HG02840 (cell line): Measurements from ENCODE around the gene CREB3L4.

ENCODE experiments used
- ATAC-seq: cut with Tn5 transposase; IDR thresholded peaks from one replicate; pipeline ENCODE4 v1.9.1; 2021; ENCODE audit warnings: mild to moderate bottlenecking, moderate library complexity, moderate number of reproducible peaks; ENCODE audit not compliant: unreplicated experiment, low FRiP score

The CREB3L4 gene

DNA sequence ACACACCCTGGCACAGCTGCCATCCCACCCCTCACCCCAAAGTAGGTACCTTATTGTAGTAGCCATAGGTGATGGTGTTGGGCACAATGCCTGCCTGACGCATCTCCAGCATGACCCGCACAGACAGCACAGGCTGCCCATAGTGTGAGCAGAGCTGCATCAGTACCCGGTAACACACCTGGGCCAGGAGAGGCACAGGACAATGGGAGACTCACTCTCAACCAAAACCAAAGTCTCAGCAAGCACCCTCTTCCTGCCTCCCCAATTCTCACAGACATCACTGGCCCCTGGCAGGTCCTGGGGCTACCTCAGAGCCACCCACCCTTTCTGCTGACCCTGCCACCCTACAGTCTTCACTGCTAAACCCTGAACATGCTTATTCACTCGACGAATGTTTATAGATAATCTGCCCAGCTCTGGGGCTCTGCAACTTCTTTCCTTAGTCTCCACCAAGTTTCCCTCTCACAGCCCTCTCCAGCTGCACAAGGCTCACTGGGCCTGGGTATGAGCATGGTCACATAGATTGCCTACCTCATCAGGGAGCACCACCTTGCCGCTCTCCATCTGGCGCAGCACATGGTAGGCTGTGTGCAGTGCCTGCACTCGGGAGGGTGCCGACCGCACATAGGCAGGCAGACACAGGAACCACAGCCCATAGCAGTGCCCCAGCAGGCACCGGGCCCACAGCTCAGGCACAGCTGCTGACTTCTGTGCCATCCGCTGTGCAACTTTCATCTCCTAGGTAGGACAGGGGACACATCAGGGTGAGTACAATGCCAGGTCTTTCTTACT is 31.5 kb upstream of the CREB3L4 start:
- ATAC-seq: no peak

DNA sequence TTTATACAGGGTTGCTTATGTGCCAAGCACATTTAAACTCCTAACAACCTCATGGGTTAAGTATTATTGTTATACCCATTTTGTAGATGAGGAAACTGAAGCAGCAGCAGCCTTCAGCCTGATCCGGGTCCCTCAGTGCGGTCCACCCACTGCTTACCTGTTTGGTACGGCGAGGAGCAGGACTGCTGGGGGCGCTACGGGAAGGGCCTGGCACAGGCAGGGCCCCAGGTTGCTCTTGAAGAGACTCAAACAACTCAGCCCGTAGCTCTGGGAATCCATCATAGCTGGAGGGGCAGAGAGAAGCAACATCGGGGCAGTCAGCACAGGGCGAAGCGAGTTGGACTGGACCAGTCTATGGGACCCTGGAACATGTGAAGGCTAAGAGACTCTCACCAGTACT is 30.4 kb upstream of the CREB3L4 start:
- no peak for ATAC-seq

DNA sequence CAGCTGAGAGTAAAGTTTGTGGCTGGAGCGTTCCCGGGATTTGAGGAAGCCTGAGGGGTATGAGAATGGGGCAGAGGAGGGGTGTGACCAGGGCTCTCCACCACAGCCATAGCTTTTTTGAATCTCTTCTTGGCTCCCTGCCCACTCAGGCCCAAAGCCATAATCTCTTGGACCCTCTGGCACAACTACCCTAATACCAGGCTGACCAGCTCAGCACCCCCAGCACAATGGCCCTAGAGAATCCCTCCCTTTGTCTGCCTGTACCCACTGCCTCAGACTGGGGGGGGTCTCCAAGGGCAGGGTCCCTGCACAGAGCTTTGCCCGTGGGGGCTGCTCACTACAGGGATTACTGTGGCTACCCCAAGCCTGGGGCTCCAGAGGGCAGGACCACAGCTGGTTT is 28.7 kb upstream of the CREB3L4 start:
- no peak for ATAC-seq

DNA sequence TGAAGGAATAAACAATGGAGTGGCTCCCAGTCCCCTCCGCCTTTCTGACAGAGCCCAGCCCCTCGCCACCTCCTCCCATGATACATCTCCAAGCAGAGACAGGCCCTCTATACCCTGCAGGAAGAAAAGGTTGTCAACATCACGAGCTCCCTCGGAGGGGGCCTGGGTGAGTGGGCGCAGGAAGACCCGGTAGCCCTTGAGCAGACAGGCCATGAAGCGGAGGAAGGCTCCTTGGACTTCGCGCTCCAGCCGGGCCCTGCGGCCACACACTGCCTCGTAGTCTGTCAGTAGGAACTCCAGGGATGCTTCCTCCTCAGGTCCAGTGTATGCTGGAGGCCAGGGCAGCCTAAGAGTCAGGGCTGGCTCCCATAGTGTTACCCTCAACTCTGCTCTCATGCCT is 28.2 kb upstream of the CREB3L4 start:
- no peak for ATAC-seq

DNA sequence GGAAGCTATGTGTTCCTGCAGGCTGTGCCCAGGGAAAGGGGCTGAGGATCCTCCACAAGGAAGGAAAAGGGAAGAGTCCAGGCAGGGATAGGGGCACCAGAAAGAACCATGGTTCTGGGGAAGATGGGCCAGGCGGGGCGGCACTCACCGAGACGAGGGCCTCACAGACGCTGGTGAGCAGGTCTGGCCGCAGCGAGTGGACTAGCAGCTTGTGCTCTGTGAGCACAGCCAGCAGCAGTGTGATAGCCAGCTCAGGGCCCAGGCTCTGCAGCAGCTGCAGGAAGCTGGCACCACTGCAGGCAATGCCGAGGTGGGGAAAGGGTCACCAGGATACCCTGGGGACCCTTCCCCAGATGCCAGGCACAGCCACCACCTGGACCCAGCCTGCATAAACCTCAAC is 26.9 kb upstream of the CREB3L4 start:
- ATAC-seq: no peak

DNA sequence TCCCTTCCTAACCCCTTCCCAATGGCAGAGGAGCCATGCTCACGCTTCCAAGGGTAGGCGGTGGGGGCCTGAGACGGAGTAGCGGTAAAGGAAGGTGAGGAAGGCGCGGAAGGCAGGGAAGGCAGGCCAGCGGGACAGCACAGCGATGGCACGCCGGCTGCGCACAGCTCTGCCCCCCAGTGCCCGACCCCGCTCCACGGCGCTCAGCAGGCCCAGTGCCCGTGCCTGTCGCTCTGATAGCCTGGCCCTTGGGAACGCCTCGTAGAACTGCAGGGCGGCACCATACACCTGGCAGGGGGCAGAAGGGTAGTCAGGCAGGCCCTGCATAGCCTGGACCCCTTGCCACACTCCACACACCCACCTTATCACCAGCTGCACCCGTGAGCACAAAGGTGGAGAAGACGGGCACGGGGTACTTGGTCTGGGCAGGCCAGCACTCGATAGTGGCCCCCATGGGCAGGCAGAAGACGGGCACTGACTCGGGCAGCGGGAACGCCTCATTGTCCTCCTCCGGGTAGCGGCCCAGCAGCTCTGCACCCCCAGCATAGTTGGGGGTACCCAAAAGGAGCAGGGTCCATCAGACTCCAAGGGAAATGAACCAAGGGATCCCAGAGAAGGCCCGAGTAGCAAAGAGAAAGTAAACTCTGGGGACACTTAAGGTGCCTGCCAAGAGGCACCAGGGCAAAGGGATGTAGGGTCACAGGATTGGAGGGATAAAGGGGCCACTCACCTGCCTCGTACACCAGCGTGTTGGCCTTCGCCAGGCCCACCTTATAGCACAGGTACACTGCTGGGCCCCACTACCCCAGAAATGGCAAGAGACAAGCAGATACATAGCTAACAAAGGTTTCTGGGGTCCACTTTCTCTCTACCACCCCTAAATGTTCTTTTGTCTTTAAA is 25.6 kb upstream of the CREB3L4 start:
- no peak for ATAC-seq

DNA sequence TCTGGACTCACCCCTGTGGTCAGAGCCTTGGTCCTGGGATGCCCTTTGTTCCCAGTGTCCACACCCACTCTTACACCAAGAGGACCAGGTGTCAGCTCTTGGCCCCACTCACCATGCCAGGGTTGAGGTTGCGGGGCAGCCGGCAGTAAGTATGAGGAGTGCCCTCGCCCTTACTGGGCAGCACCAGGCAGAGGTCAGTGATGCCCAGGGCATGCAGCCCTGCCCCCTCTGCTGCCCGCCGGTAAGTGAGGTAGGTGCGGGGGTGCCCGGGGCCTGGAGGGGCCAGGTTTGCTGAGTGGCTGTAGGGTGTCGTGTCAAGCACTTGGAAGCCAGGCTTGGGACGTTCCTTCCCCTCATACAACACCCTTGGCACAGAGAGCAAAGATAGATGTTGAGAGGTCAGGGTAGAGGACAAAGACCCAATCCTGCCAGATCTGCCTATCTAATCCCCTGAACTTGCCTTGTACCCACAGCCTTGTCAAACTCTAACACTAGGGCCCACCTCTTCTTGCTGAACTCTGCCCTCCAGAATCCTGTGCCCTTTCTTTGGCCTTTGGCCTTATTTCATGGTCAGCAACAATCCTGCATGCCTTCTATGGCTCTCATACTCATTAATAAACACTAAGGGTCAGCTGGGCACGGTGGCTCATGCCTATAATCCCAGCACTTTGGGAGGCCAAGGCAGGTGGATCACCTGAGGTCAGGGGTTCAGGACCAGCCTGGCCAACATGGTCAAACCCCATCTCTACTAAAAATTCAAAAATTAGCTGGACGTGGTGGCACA is 24.7 kb upstream of the CREB3L4 start:
- no peak for ATAC-seq

DNA sequence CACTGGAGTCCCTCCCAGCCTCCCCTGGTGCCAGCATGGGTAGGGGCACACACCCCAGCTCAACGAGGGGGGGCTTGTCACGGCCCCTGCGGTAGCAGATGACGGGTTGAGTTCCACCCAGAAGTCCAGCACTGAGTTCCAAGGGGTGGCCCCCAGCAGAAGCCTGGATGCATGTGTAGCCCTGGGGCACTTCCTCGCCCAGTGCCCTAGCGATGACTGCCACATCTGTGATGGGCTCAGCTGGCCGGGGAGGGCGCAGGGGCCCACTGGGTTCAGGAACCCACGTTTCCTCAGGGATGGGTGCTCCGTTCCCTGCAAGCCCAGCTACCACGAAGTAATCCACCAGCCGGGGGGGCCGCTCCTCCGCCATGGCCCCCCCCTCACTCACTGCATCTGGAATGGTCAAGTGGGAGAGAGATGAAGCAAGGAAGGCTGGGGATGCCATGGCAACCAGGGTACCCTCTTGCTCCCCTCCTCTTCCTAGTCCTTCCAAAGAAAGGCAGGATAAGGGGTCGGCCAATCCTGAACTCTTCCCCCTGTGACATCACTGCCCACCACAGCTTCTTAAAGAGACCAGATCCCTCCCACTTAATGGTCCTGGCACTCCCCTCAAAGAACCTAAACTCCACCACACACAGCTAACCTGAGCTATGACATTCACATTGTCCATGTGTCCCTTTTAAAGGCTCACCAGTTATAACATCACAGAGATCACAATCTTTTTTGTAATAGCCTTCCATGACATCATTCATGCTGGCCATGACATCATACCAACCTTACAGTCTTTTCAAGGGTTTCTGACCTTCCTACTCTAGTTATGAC is 23.5 kb upstream of the CREB3L4 start:
- no peak for ATAC-seq

DNA sequence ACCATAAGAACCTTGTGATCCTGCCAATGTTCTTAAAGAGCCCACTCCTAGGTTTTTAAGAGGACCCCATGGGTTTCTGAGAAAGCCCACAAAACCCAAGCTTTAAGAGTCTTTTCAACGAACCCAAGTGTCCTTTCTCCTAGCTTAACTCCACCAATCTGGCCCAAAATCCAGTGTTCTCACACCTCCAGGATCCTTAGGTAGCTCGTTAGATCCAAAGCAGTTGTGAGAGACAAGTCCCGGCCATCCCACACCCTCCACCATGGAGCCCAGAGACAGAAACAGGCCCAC is 22.9 kb upstream of the CREB3L4 start:
- no peak for ATAC-seq

DNA sequence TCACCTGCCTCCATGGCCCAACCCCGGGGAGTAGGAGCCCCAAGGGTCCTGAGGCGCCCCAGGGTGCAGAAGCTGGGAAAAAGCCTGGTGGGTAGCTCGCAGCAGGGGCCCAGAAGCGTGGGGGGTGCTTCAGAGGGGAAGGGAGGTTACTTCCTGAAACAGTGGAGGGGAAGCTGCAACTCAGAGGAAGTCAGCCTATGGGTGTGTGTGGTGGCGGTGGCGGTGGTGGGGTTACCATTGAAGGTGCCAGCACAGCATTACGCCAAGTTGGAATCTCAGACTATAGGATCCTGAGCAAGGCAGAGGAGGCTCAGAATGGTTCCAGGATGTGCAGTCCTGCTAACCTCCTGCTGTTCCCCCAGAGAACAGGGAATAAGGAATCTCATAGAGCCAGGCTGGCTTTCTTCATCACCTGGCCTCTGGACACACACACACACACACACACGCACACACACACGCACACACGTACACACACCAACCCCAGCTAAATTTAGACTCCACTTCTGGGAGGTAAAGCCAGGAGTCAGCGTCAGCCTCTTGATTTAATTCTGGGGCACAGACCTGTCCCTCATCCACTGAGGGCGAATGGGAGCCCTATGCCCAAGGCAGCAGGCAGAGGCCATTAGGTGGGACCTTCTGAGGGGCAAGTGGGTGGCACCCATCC is 22.4 kb upstream of the CREB3L4 start:
- ATAC-seq: no peak

DNA sequence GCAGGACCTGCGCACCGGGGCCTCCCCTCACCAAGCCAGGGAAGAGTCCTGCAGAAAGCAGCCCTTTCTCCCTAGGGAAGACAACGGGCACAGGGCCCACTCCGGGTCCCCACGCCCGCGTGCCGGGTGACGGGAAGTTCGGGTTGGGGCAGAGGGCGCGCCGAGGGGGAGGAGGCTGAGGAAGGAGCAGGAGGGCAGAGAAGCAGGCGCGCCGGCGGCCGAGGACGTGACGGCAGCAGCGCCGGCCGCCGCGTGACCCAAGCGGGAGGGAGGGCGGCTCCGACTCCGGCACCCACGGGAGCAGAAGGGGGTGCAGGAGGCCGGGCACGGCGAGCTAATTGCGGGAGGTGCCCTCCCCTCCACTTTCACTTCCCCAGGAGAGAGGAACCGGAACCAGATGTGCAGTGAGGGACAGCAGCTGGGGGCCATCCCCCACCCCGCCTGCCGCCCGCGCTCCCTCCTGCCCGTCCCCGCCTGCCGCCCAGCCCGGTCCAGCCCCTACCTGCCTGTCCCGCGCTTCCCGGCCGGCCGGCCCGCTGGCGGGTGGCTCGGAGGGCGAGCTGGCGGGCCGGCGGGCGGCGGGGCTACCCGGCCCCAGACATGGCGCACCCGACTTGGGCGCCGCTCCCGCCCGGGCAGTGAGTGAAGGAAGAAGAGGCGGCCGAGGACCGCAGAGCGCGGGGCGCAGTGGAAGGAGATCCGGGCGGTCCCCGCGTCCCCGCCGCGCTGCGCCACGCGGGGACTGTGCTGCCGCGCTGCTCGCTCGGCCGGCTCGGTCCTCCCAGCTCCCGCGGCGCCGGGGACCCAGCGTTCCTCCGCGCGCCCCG is 21.7 kb upstream of the CREB3L4 start:
- peak; percentile 60 for ATAC-seq

DNA sequence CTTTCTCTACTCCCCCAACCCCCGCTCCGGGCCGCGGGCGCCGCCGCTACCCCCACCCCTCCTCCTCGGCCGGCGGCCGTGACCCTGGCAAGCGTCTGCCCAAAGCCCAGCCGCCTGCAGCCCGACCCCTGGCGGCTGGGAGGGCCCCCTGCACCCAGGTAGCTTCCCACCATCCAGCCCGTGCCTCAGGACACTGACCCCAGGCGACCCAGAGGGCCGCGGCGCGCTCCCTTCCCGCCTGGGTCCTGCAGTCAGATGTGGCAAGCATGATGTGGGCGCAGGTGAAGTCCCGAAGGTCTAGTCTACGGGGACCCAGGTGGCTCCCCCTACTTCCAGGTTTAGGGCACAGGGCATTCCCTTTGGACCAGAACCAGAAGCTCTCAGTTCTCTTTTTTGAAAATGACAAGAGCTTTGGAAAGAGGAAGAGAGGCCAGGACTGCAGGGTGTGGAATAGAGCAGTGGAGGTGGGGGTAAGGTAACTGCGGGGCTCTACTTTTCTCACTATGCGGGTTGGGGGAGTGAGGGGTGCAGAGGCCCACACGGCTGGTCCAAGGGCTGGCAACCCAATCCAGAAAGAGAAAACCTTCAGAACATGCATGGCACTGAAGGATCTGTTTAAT is 21.0 kb upstream of the CREB3L4 start, which contains the start of gene DENND4B:
Gene DENND4B (minus strand): TSS at position 97 of the 620 bp plus-strand sequence. CDS start 2,344 bp downstream, outside the sequence.
- ATAC-seq: peak; percentile 57

DNA sequence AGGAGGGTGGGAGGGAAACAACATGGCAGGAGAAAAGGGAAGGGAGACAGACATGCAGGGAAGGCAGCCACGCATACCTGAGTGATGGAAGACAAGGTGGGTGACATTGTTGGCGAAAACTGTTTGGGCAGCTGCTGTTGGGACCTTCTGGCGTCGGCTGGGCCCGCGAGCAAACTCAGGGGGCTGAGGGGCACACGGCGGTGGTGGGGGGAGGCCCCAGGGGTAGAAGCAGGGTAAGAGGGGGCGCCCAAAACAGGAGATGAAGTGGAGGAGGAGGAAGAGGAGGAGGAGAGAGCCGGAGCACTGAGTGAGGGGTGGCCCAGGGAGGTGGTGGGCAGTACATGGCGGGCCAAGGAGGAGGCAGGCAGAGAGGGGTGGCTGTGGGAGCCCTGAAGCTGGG is 16.5 kb upstream of the CREB3L4 start:
- ATAC-seq: no peak

DNA sequence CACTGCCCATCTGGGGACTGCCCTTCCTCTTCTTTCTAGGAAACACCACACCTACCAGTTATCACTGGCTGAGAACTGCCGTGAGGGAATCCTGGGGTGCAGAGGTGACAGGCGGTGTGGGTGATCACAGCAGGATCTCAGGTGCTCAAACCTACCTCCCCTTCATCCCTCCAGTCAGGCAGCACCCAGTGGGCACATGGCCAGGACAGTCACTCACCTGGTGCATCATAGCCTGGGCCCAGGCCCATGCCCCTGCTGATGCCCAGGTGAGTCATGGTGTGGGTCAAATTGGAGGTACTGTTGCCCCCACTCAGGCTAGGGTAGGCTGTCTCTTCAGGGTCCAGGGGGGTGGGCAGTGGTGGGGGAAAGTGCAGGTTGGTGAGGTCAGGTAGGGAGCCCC is 15.9 kb upstream of the CREB3L4 start:
- no peak for ATAC-seq

DNA sequence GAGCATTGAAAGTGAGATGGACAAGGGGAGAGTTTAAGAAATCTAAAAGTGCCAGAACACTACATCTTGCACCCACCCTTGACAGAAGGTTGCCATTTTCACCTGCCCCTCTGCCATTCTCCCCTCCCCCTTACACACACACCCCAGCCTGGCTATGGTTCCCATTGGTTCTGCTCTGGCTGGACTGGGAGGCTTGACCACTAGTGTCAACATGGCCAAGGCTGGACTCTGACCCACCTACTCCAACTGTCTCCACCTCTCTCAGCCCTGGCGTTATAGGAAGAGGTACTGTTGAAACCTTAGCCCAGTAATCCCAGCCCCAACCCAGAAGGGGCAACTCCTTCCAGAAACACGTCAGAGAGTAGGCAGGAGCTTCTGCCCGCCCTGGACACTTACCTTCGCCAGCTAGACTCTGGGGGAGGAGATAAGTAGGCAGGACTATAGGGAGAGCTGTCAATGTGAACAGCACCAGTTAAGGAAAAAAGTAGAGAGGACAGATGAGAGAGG is 13.8 kb upstream of the CREB3L4 start:
- ATAC-seq: no peak

DNA sequence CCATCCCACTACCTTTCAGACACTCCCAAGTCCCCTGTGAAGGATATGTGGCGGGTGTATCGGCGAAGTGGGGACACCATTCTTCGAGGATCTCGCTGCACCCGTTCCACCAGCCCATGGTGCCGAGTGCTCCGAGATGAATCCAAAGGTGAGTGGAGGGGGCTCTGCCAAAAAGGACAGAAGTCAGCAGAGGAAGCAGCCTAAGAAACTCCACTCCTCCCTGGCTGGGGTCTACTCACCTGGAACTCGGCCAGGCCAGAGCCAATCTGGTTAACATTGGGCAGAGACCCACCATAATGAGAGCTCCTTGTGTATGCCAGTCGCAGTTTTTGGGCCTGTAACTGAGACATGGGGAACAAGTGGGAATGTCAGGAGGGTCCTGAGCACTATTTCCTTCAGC is 12.9 kb upstream of the CREB3L4 start:
- no peak for ATAC-seq

DNA sequence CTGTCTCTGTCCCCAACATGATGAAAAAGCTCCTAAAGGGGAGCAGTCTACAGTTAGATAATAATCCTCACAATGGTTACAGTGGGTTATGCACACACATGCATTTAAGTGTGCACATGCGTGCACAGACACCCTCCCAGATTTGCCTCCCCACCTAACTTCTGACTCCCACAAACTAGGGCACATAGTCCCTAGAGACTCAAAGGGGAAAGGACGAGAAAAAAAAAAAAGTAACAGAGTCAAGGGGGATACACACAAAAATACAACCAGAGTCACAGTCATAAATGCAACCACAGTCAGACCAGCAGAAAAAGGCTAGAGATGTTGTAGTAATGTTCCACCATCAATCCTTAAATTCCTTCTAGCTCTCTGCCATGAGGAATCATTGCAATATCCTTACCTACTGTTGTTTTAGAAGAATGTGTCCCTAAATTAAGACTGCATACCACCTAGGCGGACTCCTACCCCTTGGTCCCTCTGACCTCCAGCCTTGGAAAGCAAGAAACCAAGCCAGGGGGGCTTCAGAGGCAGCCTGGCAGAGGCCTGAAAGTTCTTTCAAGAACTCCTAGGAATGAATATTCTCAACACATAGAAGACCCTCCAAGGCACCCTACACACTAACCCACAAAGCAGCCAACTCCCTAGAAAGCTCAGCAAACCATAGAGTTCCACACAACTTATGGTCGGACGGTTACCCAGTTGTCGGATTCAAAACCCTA is 10.5 kb upstream of the CREB3L4 start:
- ATAC-seq: no peak

DNA sequence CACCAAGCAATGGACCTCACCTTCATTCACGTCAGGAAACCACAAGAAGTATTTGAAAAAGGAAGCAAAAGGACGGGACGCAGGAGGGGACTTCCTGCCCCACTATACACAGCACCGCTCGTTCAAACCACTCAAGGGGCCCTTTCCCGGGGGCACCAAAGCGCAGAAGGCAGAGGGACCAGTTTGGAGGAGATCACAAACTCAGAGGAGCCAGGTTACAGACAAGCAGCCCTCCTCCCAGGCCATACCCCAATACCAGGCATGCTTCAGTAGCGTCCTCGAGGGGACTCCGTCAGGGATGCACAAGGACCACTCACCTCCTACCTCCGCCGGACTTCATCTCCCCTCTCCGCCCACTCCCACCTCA is 10.0 kb upstream of the CREB3L4 start:
- peak; percentile 21 for ATAC-seq
